PC-3 (cell line): Measurements from ENCODE around the gene LTBR. TPM values are rescaled to one million over a fixed set of nuclear protein-coding genes. Genes with fewer than 3 reads are reported as not detected.

Source experiments
- ATAC-seq: fragments of 200-7000 bp; cut with Tn5 transposase; 2 replicates; pipeline ENCODE4 v1.9.1; 2020; ENCODE audit warnings: mild to moderate bottlenecking, moderate library complexity
- BruUV-seq: library from RNA; stranded (reverse); fragments of 400-500 nt; replicated peaks from 2 replicates; lab custom pipeline; 2021; lab: Mats Ljungman, UMichigan
- CTCF ChIA-PET: fragments of 300-600 bp; sonication (Branson Sonifier 250); formaldehyde crosslinking; loops from one replicate; lab custom pipeline; 2022; ENCODE audit warnings: antibody characterized with exemption; lab: Charles Lee
- POLR2A ChIA-PET: fragments of 300-600 bp; sonication (Branson Sonifier 250); formaldehyde crosslinking; loops from one replicate; lab custom pipeline; 2022; ENCODE audit warnings: antibody characterized with exemption; ENCODE audit not compliant: unreplicated experiment; lab: Charles Lee
- DNase-seq: peaks from one replicate; pipeline ENCODE4 v3.0.0-alpha.2; 2015
- H2AFZ ChIP-seq: fragments of 300-600 bp; sonication (generic); 2 replicates; pipeline ENCODE4 v1.6.0; 2016; ENCODE audit warnings: antibody characterized with exemption, low read length
- H3F3A ChIP-seq: fragments of 300-600 bp; sonication (generic); one replicate; pipeline ENCODE4 v1.6.0; 2017; ENCODE audit warnings: antibody characterized with exemption, low read length, control low read depth, mild to moderate bottlenecking; ENCODE audit not compliant: unreplicated experiment
- H3K27ac ChIP-seq: fragments of 300-600 bp; sonication (generic); 2 replicates; pipeline ENCODE4 v1.5.1; 2016; ENCODE audit warnings: mild to moderate bottlenecking, low read length
- H3K27me3 ChIP-seq: fragments of 300-600 bp; sonication (generic); 2 replicates; pipeline ENCODE4 v1.6.1; 2016; ENCODE audit warnings: low read length, mixed read lengths
- H3K36me3 ChIP-seq: fragments of 300-600 bp; sonication (generic); 2 replicates; pipeline ENCODE4 v1.6.1; 2016; ENCODE audit warnings: low read depth, mixed run types, low read length, mixed read lengths
- H3K4me1 ChIP-seq: fragments of 300-600 bp; sonication (generic); 2 replicates; pipeline ENCODE4 v1.5.1; 2016; ENCODE audit warnings: low read length; ENCODE audit not compliant: insufficient read depth
- H3K4me2 ChIP-seq: fragments of 300-600 bp; sonication (generic); 2 replicates; pipeline ENCODE4 v1.6.0; 2016; ENCODE audit warnings: low read length
- H3K4me3 ChIP-seq: fragments of 300-600 bp; sonication (generic); 2 replicates; pipeline ENCODE4 v1.5.1; 2016; ENCODE audit warnings: mild to moderate bottlenecking, low read length, mixed read lengths
- H3K79me2 ChIP-seq: fragments of 300-600 bp; sonication (generic); 2 replicates; pipeline ENCODE4 v1.6.1; 2017; ENCODE audit warnings: low read length, mixed read lengths
- H3K9ac ChIP-seq: fragments of 300-600 bp; sonication (generic); 2 replicates; pipeline ENCODE4 v1.6.0; 2016; ENCODE audit warnings: mild to moderate bottlenecking, low read length
- H3K9me2 ChIP-seq: fragments of 300-600 bp; sonication (generic); replicated peaks from 2 replicates; pipeline ENCODE4 v1.6.1; 2016; ENCODE audit warnings: mixed run types, low read length, mixed read lengths
- H3K9me3 ChIP-seq: fragments of 300-600 bp; sonication (generic); 2 replicates; pipeline ENCODE4 v1.6.1; 2016; ENCODE audit warnings: low read length, mixed read lengths
- H4K20me1 ChIP-seq: fragments of 300-600 bp; sonication (generic); 2 replicates; pipeline ENCODE4 v1.6.1; 2016; ENCODE audit warnings: low read length, mixed read lengths
- CTCF ChIP-seq: fragments of 300-600 bp; sonication (generic); conservative IDR thresholded peaks from 2 replicates; pipeline ENCODE4 v1.5.1; 2017; ENCODE audit warnings: antibody characterized with exemption, low read depth, mild to moderate bottlenecking, low read length
- EZH2 ChIP-seq: fragments of 300-600 bp; sonication (generic); IDR thresholded peaks from one replicate; pipeline ENCODE4 v1.6.1; 2017; ENCODE audit warnings: antibody characterized with exemption, mild to moderate bottlenecking, low read length; ENCODE audit not compliant: unreplicated experiment
- EZH2phosphoT487 ChIP-seq: fragments of 300-600 bp; sonication (generic); IDR thresholded peaks from 2 replicates; pipeline ENCODE4 v1.6.1; 2018; ENCODE audit warnings: mild to moderate bottlenecking, antibody characterized with exemption, low read length, borderline replicate concordance
- intact Hi-C: fragments of 100-400 bp; cut with micrococcal nuclease; formaldehyde crosslinking; loops from 2 replicates; pipeline ENCODE4 v1.9.0; 2023
- total RNA-seq: library from RNA; depleted of rRNA; stranded (reverse); fragments of >200 nt; gene quantifications from 2 replicates; pipeline ENCODE4 v1.2.3, GENCODE V29; 2014

LTBR gene
- total RNA-seq, 1 experiment from 2014 or later, result 163 TPM

- peaks cover 5% of the 10 kb centered on the region; the same call in 1 of the 2 replicates for H3K79me2 ChIP-seq
- peak overlapping the region; percentile 61 for H3K9ac ChIP-seq
- peak overlapping the region; percentile 67 for H2AFZ ChIP-seq
- H3K36me3 ChIP-seq, result no peaks in the 10 kb centered on the region
- H3K4me2 ChIP-seq, result peak overlapping the region; percentile 77
- CTCF ChIA-PET, result no interaction called here
- intact Hi-C loops, result loop anchor here (1.0 kb wide), 1 partner anchor 26 kb away; no protein-coding TSS in a partner anchor
- no peaks in the 10 kb centered on the region for H4K20me1 ChIP-seq
- DNase-seq, result peak; percentile 89
- no peaks in the 10 kb centered on the region for H3K9me2 ChIP-seq
- no peak for TF ChIP-seq EZH2phosphoT487
- TF ChIP-seq CTCF, result no peak
- TF ChIP-seq EZH2, result no peak
- peak overlapping the region; percentile 93 for H3K27ac ChIP-seq
- H3F3A ChIP-seq, result peaks cover 6% of the 10 kb centered on the region
- BruUV-seq, result no TSS peak
- H3K4me1 ChIP-seq, result peaks cover 40% of the 10 kb centered on the region
- POLR2A ChIA-PET, result interaction anchor here (0.5 kb wide), 1 partner anchor 25 kb away, joined by 8 read pairs; no protein-coding TSS in a partner anchor
- H3K4me3 ChIP-seq, result peak overlapping the region; percentile 30; the same call in 1 of the 2 replicates
- ATAC-seq, result peak; percentile 70
- no peaks in the 10 kb centered on the region for H3K9me3 ChIP-seq
- H3K27me3 ChIP-seq, result no peaks in the 10 kb centered on the region
These were observed 22.1 kb upstream of the LTBR start for GRCh38 chr12:6361834-6362233.

- H3K79me2 ChIP-seq, result peaks cover 5% of the 10 kb centered on the region; the same call in 1 of the 2 replicates
- H3K27ac ChIP-seq, result peak overlapping the region; percentile 93
- H3K4me1 ChIP-seq, result peaks cover 40% of the 10 kb centered on the region
- intact Hi-C loops, result loop anchor here (1.0 kb wide), 1 partner anchor 26 kb away; no protein-coding TSS in a partner anchor
- peaks cover 6% of the 10 kb centered on the region for H3F3A ChIP-seq
- no peaks in the 10 kb centered on the region for H3K9me2 ChIP-seq
- no peaks in the 10 kb centered on the region for H4K20me1 ChIP-seq
- BruUV-seq, result TSS peak; percentile 30
- H3K9me3 ChIP-seq, result no peaks in the 10 kb centered on the region
- H3K4me2 ChIP-seq, result peak overlapping the region; percentile 77
- DNase-seq (peak; percentile 19), ATAC-seq (no peak)
- no peaks in the 10 kb centered on the region for H3K27me3 ChIP-seq
- peak overlapping the region; percentile 67 for H2AFZ ChIP-seq
- H3K4me3 ChIP-seq, result peak overlapping the region; percentile 30; the same call in 1 of the 2 replicates
- POLR2A ChIA-PET, result interaction anchor here (1.3 kb wide), 1 partner anchor 26 kb away, joined by 10 read pairs; no protein-coding TSS in a partner anchor
- no peak for TF ChIP-seq EZH2
- no peak for TF ChIP-seq EZH2phosphoT487
- no peak for TF ChIP-seq CTCF
- peak overlapping the region; percentile 61 for H3K9ac ChIP-seq
- CTCF ChIA-PET, result interaction anchor here (0.6 to 1.8 kb wide), 4 partner anchors 23 to 250 kb away, joined by 3 to 9 read pairs (median 4); no protein-coding TSS in a partner anchor
- H3K36me3 ChIP-seq, result no peaks in the 10 kb centered on the region
These were observed 21.6 kb upstream of the LTBR start for GRCh38 chr12:6362403-6362802.

- CTCF ChIA-PET, result interaction anchor here (0.6 to 1.8 kb wide), 5 partner anchors 24 to 250 kb away, joined by 3 to 9 read pairs (median 5); no protein-coding TSS in a partner anchor
- no TSS peak for BruUV-seq
- H3K36me3 ChIP-seq, result no peaks in the 10 kb centered on the region
- peak overlapping the region; percentile 91 for H3K9ac ChIP-seq
- ATAC-seq (no peak), DNase-seq (no peak)
- POLR2A ChIA-PET, result interaction anchor here (0.6 to 1.3 kb wide), 4 partner anchors 9 to 28 kb away, joined by 4 to 10 read pairs (median 7); partner anchors contain the start of gene SCNN1A
- H3K27me3 ChIP-seq, result no peaks in the 10 kb centered on the region
- 0 out of 2 replicates have a peak overlapping the region, but pooled peaks have one; percentile 94 for H3K4me2 ChIP-seq
- H3K79me2 ChIP-seq, result peaks cover 5% of the 10 kb centered on the region; the same call in 1 of the 2 replicates
- H3F3A ChIP-seq, result peaks cover 6% of the 10 kb centered on the region
- TF ChIP-seq EZH2, result no peak
- no peak for TF ChIP-seq CTCF
- no peak for TF ChIP-seq EZH2phosphoT487
- no peaks in the 10 kb centered on the region for H4K20me1 ChIP-seq
- H3K9me3 ChIP-seq, result no peaks in the 10 kb centered on the region
- H3K4me3 ChIP-seq, result no peak overlapping the region
- no peak overlapping the region for H2AFZ ChIP-seq
- intact Hi-C loops, result loop anchor here (1.0 kb wide), 1 partner anchor 8 kb away; no protein-coding TSS in a partner anchor
- H3K4me1 ChIP-seq, result peaks cover 46% of the 10 kb centered on the region
- H3K9me2 ChIP-seq, result no peaks in the 10 kb centered on the region
- peak overlapping the region; percentile 93 for H3K27ac ChIP-seq
These were observed 21.0 kb upstream of the LTBR start for GRCh38 chr12:6363010-6363329.
